Fibroblast of villous mesenchyme (primary cell): ENCODE results near the gene DOCK4. TPM values are rescaled to one million over a fixed set of nuclear protein-coding genes. Genes with fewer than 3 reads are reported as not detected.

Experiments
- DNase-seq: peaks from one replicate; pipeline ENCODE4 v3.0.0-alpha.2; 2010; ENCODE audit warnings: low read depth
- H3K4me3 ChIP-seq: 2 replicates; pipeline ENCODE4 v1.5.1; 2011; ENCODE audit warnings: low read depth, mild to moderate bottlenecking, low read length
- total RNA-seq: library from RNA; depleted of rRNA; stranded (reverse); fragments of >200 nt; gene quantifications from 2 replicates; pipeline ENCODE4 v1.2.3, GENCODE V29; 2012
- TF ChIP-seq, protein P1 (sequence below): IDR thresholded peaks from 2 replicates; pipeline ENCODE4 v1.5.1; 2012; ENCODE audit warnings: low read depth, mild to moderate bottlenecking, low read length; ENCODE audit not compliant: insufficient read depth

DOCK4 gene
- total RNA-seq, 1 donor: 43.6 TPM

GRCh38 chr7:111685349-111685748 lies 520.9 kb downstream of the DOCK4 start:
- H3K4me3 ChIP-seq: no peak overlapping the region
- no peak for DNase-seq
- TF ChIP-seq, protein P1, sequence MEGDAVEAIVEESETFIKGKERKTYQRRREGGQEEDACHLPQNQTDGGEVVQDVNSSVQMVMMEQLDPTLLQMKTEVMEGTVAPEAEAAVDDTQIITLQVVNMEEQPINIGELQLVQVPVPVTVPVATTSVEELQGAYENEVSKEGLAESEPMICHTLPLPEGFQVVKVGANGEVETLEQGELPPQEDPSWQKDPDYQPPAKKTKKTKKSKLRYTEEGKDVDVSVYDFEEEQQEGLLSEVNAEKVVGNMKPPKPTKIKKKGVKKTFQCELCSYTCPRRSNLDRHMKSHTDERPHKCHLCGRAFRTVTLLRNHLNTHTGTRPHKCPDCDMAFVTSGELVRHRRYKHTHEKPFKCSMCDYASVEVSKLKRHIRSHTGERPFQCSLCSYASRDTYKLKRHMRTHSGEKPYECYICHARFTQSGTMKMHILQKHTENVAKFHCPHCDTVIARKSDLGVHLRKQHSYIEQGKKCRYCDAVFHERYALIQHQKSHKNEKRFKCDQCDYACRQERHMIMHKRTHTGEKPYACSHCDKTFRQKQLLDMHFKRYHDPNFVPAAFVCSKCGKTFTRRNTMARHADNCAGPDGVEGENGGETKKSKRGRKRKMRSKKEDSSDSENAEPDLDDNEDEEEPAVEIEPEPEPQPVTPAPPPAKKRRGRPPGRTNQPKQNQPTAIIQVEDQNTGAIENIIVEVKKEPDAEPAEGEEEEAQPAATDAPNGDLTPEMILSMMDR: no peak

- no peak overlapping the region for H3K4me3 ChIP-seq
- TF ChIP-seq, protein P1: no peak
- DNase-seq: no peak
These were observed 523.4 kb downstream of the DOCK4 start for GRCh38 chr7:111682588-111683340.

GRCh38 chr7:111681242-111681641 lies 525.0 kb downstream of the DOCK4 start:
- no peak overlapping the region for H3K4me3 ChIP-seq
- TF ChIP-seq, protein P1: no peak
- DNase-seq: no peak

GRCh38 chr7:111678986-111679385 lies 527.2 kb downstream of the DOCK4 start:
- no peak for DNase-seq
- TF ChIP-seq, protein P1: no peak
- no peak overlapping the region for H3K4me3 ChIP-seq

- no peak for DNase-seq
- TF ChIP-seq, protein P1: no peak
- H3K4me3 ChIP-seq: no peak overlapping the region
These were observed 527.9 kb downstream of the DOCK4 start for GRCh38 chr7:111678281-111678680.

DNA sequence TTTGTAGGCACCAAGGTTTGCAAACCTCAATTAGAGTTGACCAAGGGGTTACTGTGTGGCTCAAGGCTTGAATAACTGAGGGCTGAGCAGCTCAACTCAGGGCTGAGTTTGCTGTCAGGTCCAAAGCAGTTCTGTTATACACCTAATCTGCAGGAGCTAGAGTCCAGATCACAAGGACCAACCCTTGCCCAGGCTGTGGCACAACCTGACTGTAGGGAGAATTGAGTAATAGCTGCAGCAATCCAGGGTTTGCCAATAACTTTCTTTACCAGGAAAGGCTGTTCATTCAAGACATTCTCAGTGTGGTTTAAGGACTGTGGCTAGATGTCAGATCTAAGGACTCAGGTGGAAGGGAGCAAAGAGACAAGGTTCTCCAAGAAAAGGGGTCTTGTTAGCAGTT lies 528.4 kb downstream of the DOCK4 start:
- TF ChIP-seq, protein P1: no peak
- no peak overlapping the region for H3K4me3 ChIP-seq
- no peak for DNase-seq

DNA sequence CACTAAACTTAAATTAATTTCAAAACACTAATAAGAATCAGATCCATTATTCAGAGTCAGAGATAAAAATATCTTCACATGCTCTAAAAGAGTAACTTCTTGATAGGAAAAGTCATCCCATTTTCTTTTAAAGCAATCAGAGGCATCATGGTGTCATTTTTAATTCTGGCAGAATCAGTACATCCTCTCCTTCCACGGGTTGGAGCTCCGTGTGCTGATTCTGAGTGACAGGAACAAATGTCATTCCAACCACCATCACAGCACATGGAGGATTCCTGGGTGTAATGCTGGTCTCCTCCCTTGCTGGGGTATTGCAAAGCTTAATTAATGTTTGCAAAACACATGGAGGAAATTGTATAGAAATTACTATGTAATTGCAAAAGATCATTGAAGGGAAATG lies 529.4 kb downstream of the DOCK4 start:
- no peak for DNase-seq
- TF ChIP-seq, protein P1: no peak
- no peak overlapping the region for H3K4me3 ChIP-seq
